HG02678 (cell line): ENCODE data around the gene GRM2.

Experiments used
- ATAC-seq: cut with Tn5 transposase; IDR thresholded peaks from one replicate; pipeline ENCODE4 v1.9.1; 2021; ENCODE audit warnings: mild to moderate bottlenecking, moderate library complexity; ENCODE audit not compliant: unreplicated experiment

GRM2 gene

GRCh38 chr3:51680196-51680595 lies 26.7 kb upstream of the GRM2 start:
- ATAC-seq: no peak

DNA sequence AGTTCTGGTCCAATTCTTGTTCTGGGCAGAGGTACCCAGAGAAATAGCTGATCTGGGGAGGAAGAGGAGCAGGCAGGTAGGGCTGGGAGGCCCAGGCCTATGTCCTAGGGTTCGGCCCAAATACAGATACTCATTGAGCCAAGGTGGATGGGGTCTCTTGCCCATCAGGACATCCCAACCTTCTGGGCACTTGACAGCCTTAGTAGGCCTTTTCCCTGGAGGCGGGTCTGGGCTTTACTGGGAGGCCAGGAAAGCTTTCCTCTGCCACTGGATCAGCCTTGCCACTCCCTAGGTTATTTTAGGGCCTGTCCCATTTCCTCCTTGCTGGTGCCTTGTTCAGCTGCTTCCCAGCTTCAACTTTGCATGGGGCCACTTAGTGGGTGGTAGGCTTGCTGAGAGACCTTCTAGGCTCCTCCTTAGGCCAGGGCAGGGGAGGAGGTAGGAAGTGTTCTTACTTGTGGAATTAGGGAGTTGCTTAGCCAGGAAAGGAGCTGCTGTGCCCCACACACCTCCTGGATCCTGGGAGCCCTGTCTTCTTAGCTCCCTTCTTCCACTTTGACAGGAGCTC lies 26.1 kb upstream of the GRM2 start:
- no peak for ATAC-seq

- ATAC-seq: no peak
These were observed 25.4 kb upstream of the GRM2 start for GRCh38 chr3:51681453-51681852.

DNA sequence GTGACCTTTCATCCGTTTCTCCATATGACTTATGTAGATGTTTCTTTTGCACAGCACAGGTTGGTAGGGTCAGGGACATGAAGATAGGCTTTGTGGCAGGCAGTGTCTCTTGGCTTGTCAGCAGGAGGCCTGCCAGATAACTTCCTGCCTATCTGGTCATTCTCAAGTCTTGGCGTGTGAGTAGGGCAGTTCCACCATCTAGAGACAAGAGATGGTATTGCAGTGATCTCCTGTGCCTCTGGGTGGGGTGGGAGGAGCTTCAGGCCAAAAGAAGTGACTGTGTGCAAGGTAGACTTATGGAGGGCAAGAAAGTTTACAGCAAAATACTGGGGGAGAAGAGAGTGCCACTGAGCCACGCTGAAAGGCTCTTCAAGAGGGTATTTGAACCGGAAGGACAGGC lies 24.8 kb upstream of the GRM2 start:
- peak; percentile 78 for ATAC-seq

DNA sequence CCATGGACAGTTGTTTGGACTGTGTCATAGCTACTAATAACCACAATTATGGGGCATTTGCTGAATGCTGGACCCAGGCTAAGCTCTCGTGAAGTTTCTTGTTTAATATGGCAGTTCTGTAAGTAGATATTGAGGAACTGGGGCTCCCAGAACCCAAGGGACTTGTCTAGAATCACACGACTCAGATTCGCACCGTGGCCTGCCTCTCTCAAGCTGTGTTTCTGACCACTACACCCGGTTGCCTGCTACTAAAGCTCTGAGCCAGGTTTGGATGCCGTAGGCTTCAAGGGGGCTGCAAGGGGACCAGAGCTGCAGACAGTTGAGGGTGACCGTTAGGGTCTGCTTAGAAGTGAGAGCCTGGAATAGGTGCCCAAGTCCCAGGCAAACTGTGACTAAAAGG lies 24.3 kb upstream of the GRM2 start:
- no peak for ATAC-seq

- no peak for ATAC-seq
These were observed 23.3 kb upstream of the GRM2 start for GRCh38 chr3:51683566-51683965.

DNA sequence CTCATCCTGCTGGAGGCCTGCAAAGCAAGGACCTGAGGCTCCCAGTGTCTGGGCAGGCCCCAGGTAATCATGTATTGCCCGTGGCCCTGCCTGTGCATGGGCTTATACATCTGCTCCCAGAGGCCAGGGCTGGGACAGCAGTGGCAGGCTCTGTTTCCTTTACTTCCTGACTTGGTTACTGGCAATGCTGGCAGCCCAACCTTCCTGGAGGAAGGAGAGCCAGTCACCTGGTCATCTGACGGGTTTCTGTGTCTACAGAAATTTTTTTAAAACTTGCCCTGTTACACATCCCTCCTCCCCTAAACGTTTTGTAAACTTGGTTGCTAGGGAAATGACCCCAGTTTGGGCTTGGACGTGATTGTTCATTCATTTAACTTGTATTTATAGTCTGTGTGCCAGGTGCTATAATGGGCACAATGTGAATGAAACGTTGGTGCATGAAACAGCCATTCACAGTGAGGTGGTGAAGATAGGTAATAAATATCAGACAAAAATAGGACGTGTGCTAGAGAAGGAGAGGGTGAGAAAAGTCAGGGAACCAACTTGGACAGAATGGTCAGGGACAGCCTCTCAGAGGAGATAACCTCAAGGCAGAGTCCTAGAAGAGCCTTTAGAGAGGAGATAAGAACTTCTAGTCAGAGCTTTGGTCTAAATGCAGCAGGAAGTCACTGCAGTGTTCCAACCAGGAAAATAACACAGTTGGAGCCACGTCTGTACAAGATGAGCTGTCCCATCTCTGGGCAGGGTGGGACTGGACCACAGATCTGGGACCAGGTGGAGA lies 21.7 kb upstream of the GRM2 start:
- no peak for ATAC-seq

DNA sequence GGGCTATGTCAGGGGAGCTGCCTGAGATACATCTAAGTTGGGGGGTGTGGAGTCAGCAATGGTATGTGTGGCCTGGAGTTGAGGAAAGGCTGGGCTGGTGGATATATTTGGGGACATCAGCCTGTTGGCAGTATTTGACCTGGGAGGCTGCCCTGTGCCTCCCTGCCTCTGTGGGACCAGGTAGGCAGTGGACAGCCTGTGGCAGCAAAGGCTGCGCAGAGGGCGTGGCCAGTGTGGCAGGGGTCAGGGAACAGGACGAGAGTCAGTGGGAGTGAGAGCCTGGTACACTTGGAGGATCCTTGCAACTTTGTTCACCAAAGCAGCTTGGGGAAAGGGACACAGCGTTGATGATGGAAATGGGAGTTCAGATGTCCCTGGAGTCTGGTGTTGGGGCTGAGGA lies 20.8 kb upstream of the GRM2 start:
- ATAC-seq: no peak

DNA sequence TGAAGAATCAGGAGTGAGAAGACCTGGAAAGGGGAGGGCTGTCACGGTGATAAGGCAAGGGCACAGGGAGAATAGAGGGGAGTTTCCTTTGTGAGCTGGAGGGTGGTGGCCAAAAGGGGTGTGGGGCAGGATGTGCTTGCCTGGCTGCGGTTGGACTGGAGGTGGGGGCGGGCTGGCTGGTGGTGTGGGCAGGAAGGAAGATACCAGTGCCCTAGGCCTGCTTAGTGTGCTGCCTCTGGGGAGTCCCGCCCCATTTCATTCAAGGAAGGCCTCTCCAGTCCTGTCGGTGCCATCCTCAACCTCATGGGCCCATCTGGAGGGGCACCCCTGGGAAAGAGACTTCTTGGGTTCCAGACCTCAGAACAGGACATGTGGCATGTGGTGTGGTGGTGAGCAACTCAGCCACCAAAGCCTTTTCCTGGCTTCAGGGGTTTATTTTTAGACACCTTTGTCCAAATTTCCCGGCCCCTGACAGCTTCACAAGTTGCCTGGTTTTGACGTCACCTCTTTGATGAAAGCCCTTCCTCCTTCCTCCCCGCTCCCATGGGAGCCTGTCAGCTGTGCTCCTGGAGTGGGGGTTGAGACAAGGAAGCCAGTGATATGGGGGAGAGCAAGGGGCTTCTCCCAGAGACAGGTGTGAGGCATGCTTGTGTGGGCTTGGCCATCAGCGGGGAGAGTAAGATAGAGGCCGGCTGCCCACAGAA lies 20.2 kb upstream of the GRM2 start:
- ATAC-seq: peak; percentile 70

- ATAC-seq: no peak
These were observed 19.2 kb upstream of the GRM2 start for GRCh38 chr3:51687431-51688205.

- no peak for ATAC-seq
These were observed 18.7 kb upstream of the GRM2 start for GRCh38 chr3:51688206-51688600.

DNA sequence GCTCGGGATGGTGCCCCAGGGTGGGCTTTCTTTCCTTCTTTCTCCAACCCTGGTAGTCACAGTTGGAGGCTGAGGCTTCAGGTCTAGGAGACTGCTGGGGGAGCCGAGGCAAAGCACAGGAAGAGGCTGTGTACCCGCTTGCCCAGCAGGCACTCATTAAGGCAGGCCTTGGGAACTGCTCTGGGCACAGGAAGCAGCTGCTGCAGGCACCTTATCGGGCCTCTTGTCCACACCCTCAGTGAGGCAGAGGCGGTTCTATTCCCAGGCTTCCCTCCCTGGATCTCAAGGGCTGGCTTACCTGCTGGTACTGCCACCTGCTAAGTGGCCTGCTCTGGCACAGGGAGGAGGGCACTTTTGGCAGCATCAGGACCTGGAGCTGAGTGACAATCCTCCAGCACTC lies 15.8 kb upstream of the GRM2 start:
- no peak for ATAC-seq

GRCh38 chr3:51691949-51692348 lies 14.9 kb upstream of the GRM2 start:
- ATAC-seq: no peak

DNA sequence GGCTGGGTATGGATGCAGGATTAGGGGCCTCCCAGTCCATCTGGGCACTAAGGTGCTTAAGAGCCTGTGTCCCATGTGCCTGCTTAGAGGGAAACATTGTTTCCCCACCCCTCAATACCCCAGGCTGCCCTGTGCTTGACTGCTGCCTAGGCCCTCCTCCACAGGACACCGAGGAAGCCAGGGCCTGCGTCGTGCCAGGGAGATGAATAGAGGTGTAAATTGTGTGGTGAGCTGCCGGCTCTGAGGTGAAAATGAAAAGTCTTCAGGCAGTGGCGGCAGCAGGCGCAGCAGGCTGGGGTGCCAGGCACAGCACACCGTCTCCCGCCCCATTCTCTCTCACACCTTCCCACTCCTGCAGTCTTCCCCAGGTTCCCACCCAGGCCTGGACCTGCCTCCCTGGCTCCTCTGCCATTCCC lies 13.9 kb upstream of the GRM2 start:
- ATAC-seq: no peak

DNA sequence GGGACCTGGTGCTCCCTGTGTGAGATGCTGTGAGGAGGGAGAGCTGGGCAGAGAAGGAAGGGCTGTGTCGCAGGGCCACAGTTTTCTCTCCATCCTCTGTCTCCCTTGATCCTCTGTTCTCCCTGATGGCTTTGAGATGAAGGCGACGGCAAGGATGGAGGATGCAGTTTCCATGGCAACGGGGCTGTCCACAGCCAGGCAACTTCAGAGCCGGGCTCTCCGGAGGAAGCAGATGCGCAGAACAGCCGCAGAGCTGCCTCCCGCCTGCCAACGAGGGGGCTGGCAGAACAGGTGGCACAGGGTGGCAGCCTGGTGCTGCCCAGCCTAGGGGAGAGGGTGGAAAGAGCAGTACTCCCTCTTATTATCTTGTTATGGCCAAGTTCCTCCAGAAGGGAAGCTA lies 9.9 kb upstream of the GRM2 start:
- ATAC-seq: no peak

GRCh38 chr3:51698209-51698608 lies 8.7 kb upstream of the GRM2 start:
- no peak for ATAC-seq

DNA sequence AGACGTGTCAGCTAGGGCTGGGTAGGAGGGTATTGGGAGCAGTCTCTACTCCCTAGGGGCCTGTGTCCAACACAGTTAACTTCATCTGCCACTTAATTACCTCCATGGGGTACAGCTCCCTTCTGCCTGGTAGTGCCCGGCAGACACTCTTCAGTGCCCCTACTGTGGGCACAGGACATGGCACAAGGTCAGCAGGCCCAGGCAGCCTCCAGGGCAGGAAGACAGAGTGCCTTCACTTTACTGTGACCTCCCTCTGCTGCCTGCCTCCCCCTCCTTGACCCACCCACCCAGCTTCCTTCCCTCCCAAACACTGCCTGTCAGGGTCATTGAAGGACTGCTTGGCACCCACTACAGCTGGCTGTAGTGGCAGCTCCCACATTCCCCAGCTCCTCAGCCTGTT lies 6.5 kb upstream of the GRM2 start:
- no peak for ATAC-seq

DNA sequence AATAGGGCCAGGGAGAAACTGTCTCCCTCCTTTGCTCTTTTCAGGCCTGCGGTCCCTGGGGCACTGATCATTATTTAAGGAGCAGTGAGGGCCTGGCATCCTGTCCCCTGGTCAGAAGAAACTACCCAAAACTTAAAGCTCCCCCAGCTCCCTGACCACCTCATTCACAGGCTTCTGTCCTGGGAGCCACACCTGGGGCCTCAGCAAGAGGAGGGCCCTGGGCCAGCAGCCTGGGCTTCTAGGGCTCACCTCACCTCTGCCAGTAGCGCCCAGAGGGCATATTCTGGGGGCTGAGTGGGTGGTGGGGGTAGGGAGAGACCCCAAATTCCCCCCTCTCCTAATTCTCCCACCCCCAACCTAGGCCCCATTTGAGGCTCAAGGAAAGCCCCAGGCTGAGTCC lies 4.7 kb upstream of the GRM2 start:
- no peak for ATAC-seq

GRCh38 chr3:51703068-51703760 lies 3.7 kb upstream of the GRM2 start:
- ATAC-seq: no peak

DNA sequence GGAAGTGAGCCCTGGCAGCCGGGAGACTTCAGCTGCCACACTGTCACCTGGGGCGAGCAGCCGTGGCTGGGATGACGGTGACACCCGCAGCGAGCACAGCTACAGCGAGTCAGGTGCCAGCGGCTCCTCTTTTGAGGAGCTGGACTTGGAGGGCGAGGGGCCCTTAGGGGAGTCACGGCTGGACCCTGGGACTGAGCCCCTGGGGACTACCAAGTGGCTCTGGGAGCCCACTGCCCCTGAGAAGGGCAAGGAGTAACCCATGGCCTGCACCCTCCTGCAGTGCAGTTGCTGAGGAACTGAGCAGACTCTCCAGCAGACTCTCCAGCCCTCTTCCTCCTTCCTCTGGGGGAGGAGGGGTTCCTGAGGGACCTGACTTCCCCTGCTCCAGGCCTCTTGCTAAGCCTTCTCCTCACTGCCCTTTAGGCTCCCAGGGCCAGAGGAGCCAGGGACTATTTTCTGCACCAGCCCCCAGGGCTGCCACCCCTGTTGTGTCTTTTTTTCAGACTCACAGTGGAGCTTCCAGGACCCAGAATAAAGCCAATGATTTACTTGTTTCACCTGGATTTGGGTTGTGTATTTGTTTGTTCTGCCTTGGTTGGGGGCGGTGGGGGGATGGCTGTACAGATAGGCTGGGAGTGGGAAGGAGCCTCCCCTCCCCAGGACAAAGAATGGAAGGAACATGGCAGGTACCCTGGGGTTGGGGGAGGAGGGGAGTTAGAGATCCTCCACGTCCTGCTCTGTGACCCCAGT lies 2.9 kb upstream of the GRM2 start:
- ATAC-seq: no peak
